CD4-positive, alpha-beta T cell treated with Interferon gamma for 1 hour (primary cell): ENCODE measurements around the gene PCBP3.
A peak's percentile ranks its signal among the peaks of the same experiment; 100 is the strongest.
"Not testable (repeated sequence)": the region's sequence is repeated elsewhere in the genome, so short reads cannot be mapped to it uniquely, and the experiment has no call there.

Source experiments
- DNase-seq: peaks from one replicate; pipeline ENCODE4 v3.0.0-alpha.2; 2020

PCBP3 gene

GRCh38 chr21:45975667-45976409 is 332.3 kb downstream of the PCBP3 start:
- not testable (repeated sequence) for DNase-seq

GRCh38 chr21:45976701-45977311 is 333.3 kb downstream of the PCBP3 start:
- no peak for DNase-seq

- DNase-seq, result no peak
Observed at GRCh38 chr21:45977396-45977795, 333.9 kb downstream of the PCBP3 start.

- no peak for DNase-seq
Observed at GRCh38 chr21:45979141-45979631, 335.7 kb downstream of the PCBP3 start.

- DNase-seq, result no peak
Observed at GRCh38 chr21:45979651-45980050, 336.1 kb downstream of the PCBP3 start.

DNA sequence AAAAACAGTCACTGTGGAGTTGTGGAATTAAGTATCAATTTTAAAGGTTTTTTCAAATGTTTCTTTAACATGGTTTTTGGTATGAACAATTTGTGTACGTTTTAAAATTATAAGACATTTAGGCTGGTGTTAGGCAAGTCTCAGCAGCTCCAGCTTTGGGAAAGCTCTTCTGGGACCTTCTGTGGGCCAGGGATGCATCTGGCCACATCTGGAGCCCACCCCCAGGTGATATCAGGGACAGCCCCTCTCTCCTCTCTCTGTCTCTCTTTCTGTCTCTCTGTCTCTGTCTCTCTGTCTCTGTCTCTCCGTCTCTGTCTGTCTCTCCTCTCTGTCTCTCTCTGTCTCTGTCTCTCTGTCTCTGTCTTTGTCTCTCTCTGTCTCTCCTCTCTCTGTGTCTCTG is 336.7 kb downstream of the PCBP3 start:
- DNase-seq, result no peak

DNA sequence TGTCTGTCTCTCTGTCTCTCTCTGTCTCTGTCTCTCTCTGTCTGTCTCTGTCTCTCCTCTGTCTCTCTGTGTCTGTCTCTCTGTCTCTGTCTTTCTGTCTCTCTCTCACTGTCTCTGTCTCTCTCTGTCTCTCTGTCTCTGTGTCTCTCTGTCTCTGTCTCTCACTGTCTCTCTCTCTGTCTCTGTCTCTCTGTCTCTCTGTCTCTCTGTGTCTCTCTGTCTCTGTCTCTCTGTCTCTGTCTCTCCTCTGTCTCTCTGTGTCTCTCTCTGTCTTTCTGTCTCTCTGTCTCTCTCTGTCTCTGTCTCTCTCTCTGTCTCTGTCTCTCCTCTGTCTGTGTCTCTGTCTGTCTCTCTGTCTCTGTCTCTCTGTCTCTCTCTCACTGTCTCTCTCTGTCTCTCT is 337.2 kb downstream of the PCBP3 start:
- no peak for DNase-seq

DNA sequence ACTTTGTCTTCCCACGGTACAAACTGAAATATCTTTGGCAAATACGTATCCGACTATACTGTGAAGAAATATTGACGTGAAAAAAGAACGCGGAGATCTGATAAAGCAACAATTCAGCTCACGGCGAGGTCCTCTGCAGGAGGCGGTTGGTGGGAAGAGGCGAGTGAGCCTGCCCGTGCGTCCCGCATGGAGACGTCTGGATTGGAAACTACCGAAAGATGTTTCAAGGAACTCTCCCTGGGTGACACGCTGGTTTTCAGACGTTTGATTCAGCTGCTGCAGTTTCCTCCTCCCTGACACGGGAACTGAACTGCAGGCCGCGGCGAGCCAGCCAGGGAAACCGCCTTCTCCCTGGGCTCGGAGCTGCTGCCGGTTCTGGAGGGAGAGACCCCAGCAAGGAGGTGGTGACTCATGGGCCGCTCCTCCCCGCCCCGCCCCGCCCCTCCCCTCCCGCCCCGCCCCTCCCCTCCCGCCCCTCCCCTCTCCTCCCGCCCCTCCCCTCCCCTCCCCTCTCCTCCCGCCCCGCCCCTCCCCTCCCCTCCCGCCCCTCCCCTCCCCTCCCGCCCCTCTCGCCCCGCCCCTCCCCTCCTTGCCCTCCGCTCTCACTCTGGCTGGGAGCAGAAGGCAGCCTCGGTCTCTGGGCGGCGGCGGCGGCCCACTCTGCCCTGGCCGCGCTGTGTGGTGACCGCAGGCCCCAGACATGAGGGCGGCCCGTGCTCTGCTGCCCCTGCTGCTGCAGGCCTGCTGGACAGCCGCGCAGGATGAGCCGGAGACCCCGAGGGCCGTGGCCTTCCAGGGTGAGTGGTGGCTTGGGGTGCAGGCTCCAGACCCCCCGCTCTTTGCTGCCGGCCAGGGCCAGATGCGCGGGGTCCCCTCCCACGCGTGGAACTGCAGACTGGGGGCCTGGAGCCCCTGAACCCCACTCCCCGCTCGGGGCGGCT is 337.9 kb downstream of the PCBP3 start, which contains the start of gene COL6A1:
Gene COL6A1 (plus strand): TSS at position 620 of the 941 bp plus-strand sequence. CDS start 81 bp downstream, at position 701.
- peak; percentile 58 for DNase-seq

GRCh38 chr21:45982092-45982757 is 338.7 kb downstream of the PCBP3 start:
- DNase-seq, result no peak

DNA sequence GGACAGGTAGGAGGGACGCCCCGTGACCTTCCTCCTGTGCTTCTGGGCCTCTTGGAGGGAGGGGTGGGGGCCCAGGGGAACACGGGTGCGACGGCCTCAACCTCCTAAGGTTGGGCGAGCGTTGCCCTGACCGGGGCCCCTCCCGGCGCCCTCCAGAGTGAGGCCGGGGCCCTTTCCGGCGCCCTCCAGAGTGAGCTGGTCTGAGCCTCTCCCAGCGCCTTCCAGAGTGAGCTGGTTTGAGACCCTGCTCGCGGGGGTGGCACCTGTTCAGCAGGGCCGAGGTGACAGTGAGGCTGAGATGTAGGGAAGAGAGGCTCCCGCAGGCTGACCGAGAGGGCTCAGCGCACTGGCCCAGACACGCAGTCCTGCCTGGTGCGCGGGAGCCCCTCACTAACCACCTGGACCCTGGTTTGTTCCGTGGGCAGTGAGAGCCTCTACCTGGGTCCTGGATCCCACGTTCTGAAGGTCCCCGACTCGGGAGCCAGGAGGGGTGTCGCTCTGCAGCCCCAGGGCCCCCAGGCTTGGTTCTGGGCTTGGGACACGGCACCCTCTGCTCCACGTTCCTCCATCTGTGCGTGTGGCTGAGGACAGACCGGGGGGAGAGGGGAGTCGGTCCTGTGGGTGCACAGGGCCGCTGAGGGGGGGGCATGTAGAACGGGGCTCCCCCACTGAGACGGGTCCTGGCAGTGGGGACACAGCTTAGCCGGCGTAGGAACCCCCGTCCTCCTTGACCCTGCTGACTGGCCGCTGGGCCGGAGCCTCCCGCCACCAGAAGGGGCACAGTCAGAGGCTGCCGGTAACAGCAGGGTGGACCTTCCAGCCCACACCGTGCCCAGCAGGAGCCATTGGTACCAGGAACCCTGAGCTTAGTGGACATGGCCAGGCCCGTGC is 339.5 kb downstream of the PCBP3 start:
- no peak for DNase-seq

DNA sequence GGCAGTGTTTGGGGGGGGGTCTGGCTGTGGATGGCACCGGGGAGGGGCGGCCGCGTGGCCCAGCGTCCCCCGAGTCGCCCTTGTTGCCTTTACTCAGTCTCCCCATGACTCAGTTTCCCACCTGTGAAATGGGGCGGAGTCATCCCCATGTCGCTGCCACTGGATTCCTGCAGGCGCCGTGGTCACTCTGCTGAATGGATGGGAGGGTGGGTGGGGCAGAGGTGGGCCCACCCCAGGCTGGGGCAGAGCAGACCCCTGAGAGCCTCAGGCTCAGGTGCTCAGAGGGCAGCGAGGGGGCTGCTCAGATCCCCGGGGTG is 340.1 kb downstream of the PCBP3 start:
- no peak for DNase-seq

DNA sequence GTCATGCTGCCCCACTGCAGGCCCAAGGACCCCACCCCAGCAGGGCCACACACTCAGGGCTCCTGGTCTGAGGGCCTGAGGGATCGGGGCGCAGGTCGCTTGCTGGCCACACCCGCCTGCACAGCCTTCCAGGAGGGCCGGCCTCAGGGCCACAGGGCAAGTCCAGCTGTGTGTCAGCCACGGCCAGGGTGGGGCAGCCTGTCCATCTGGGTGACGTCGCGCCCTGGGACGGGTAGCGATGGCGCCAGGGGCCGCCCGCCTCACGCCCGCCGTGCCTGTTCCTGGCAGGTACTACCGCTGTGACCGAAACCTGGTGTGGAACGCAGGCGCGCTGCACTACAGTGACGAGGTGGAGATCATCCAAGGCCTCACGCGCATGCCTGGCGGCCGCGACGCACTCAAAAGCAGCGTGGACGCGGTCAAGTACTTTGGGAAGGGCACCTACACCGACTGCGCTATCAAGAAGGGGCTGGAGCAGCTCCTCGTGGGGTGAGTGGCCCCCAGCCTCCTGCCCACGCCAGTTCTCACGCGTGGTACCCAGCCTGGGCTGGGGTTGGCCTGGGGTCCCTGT is 340.5 kb downstream of the PCBP3 start:
- no peak for DNase-seq

GRCh38 chr21:45984584-45985095 is 341.1 kb downstream of the PCBP3 start:
- DNase-seq, result no peak

- DNase-seq, result no peak
Observed at GRCh38 chr21:45985471-45986315, 342.2 kb downstream of the PCBP3 start.

DNA sequence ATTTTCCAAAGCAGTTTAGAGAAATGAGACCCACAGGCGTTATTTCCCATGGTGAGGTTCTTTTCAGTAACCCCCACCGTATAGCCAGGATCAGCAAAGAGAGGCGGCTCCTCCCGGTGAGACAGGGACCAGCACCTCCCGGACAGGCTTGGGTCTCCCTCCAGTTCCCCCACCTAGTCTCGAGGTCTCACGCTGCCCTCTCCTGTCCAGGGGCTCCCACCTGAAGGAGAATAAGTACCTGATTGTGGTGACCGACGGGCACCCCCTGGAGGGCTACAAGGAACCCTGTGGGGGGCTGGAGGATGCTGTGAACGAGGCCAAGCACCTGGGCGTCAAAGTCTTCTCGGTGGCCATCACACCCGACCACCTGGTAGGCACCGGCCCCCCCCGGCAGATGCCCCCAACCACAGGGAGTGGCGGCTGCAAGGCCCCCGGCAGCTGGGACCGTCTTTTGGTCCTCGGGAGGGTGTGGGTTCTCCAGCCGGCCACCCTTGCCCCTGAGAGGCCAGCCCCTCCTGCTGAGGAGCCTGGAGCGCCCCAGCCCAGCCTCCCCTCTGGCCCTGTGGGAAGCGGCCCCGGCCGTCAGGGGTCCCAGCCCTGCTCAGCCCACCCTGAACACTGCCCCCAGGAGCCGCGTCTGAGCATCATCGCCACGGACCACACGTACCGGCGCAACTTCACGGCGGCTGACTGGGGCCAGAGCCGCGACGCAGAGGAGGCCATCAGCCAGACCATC is 343.0 kb downstream of the PCBP3 start:
- no peak for DNase-seq

GRCh38 chr21:45987121-45987711 is 343.7 kb downstream of the PCBP3 start:
- DNase-seq, result no peak

GRCh38 chr21:45988366-45989347 is 345.1 kb downstream of the PCBP3 start:
- no peak for DNase-seq
